ENCODE data around the gene QRICH2.

DNA sequence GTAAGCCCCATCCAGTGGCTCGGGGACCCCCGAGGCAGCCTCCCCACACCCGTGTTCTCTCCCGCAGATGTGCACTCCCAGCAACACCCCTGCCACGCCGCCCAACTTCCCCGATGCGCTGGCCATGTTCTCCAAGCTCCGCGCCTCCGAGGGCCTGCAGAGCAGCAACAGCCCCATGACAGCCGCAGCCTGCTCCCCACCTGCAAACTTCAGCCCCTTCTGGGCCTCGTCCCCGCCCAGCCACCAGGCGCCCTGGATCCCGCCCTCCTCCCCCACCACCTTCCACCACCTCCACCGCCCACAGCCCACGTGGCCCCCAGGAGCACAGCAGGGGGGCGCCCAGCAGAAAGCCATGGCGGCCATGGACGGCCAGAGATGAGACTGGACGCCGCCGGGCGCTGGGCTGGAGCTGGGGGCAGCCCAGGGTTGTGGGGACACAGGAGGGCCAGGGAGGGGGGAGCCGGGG lies 37.9 kb downstream of the QRICH2 start:
- TF ChIP-seq EZH2 (IDR thresholded peaks at IDR 0.05) (no peak), EZH2phosphoT487 (IDR thresholded peaks at IDR 0.05) (no peak)
- TF ChIP-seq, protein P1, sequence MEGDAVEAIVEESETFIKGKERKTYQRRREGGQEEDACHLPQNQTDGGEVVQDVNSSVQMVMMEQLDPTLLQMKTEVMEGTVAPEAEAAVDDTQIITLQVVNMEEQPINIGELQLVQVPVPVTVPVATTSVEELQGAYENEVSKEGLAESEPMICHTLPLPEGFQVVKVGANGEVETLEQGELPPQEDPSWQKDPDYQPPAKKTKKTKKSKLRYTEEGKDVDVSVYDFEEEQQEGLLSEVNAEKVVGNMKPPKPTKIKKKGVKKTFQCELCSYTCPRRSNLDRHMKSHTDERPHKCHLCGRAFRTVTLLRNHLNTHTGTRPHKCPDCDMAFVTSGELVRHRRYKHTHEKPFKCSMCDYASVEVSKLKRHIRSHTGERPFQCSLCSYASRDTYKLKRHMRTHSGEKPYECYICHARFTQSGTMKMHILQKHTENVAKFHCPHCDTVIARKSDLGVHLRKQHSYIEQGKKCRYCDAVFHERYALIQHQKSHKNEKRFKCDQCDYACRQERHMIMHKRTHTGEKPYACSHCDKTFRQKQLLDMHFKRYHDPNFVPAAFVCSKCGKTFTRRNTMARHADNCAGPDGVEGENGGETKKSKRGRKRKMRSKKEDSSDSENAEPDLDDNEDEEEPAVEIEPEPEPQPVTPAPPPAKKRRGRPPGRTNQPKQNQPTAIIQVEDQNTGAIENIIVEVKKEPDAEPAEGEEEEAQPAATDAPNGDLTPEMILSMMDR (IDR thresholded peaks at IDR 0.05), result no peak
